ENCODE results near the gene ZNF185. TPM values are rescaled to one million over a fixed set of nuclear protein-coding genes. Genes with fewer than 3 reads are reported as not detected.

Gene ZNF185
- total RNA-seq, 1 experiment from 2014 or later, result 24.3 TPM

GRCh38 chrX:152941328-152942076, 43.6 kb downstream of the ZNF185 start:
- no TSS peak for BruUV-seq (replicated peaks)

GRCh38 chrX:152942077-152942442, 44.2 kb downstream of the ZNF185 start:
- TF ChIP-seq, protein P1, sequence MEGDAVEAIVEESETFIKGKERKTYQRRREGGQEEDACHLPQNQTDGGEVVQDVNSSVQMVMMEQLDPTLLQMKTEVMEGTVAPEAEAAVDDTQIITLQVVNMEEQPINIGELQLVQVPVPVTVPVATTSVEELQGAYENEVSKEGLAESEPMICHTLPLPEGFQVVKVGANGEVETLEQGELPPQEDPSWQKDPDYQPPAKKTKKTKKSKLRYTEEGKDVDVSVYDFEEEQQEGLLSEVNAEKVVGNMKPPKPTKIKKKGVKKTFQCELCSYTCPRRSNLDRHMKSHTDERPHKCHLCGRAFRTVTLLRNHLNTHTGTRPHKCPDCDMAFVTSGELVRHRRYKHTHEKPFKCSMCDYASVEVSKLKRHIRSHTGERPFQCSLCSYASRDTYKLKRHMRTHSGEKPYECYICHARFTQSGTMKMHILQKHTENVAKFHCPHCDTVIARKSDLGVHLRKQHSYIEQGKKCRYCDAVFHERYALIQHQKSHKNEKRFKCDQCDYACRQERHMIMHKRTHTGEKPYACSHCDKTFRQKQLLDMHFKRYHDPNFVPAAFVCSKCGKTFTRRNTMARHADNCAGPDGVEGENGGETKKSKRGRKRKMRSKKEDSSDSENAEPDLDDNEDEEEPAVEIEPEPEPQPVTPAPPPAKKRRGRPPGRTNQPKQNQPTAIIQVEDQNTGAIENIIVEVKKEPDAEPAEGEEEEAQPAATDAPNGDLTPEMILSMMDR (IDR thresholded peaks at IDR 0.05; ENCODE audit: unreplicated experiment), result no peak
- Mint-ChIP-seq H3K27me3 (ENCODE audit: unreplicated experiment) (no peaks in the 10 kb centered on the region), H3K4me3 (ENCODE audit: low read depth, unreplicated experiment) (peak overlapping the region; percentile 90), H3K27ac (ENCODE audit: unreplicated experiment) (no peak overlapping the region), H3K4me1 (ENCODE audit: low read depth, unreplicated experiment) (no peaks in the 10 kb centered on the region), H3K36me3 (ENCODE audit: insufficient read depth, unreplicated experiment) (peaks cover 16% of the 10 kb centered on the region), H3K9me3 (ENCODE audit: low read depth, unreplicated experiment) (no peaks in the 10 kb centered on the region)
- intact Hi-C loops (cut with micrococcal nuclease; ENCODE audit: unreplicated experiment), result no loop called here
- CTCF ChIA-PET, result interaction anchor here (0.6 to 1.6 kb wide), 8 partner anchors 16 to 766 kb away, joined by 3 to 4 read pairs (median 3); no protein-coding TSS in a partner anchor
- no TSS peak for BruUV-seq (replicated peaks)
- no peak for DNase-seq

More at GRCh38 chrX:152941328-152942076, 43.6 kb downstream of the ZNF185 start:
- Mint-ChIP-seq H3K36me3 (ENCODE audit: insufficient read depth, unreplicated experiment) (peaks cover 16% of the 10 kb centered on the region), H3K9me3 (ENCODE audit: low read depth, unreplicated experiment) (no peaks in the 10 kb centered on the region), H3K27me3 (ENCODE audit: unreplicated experiment) (no peaks in the 10 kb centered on the region), H3K4me3 (ENCODE audit: low read depth, unreplicated experiment) (peak overlapping the region; percentile 90), H3K4me1 (ENCODE audit: low read depth, unreplicated experiment) (no peaks in the 10 kb centered on the region), H3K27ac (ENCODE audit: unreplicated experiment) (peak overlapping the region; percentile 61)
- TF ChIP-seq, protein P1 (IDR thresholded peaks at IDR 0.05; ENCODE audit: unreplicated experiment), result peak; percentile 83
- CTCF ChIA-PET, result interaction anchor here (0.6 to 1.6 kb wide), 9 partner anchors 16 to 767 kb away, joined by 3 to 4 read pairs (median 3); no protein-coding TSS in a partner anchor
- DNase-seq, result peak; percentile 92
- intact Hi-C loops (cut with micrococcal nuclease; ENCODE audit: unreplicated experiment), result no loop called here

DNA sequence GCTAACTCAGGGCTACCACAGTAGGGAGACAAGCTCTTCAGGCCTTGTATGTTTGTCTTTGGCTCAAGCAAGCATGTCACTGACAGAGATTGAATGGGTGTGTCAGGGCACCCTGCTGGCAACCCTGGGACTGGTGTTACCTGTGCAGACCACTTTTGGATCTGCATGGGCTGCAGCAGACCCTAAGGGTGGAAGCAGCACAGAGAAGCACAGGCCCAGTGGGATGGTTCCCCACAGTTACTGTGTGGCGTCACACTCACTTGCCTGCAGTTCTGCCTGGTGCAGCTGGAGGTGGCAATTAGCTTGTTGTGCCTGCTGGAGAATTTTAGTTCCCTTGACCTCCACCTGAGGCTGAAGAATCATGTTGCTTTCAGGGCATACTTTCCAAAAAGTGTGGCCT, 46.0 kb downstream of the ZNF185 start:
- H3K9me3 Mint-ChIP-seq (ENCODE audit: low read depth, unreplicated experiment), result no peaks in the 10 kb centered on the region
- no peaks in the 10 kb centered on the region for H3K4me1 Mint-ChIP-seq (ENCODE audit: low read depth, unreplicated experiment)
- no peaks in the 10 kb centered on the region for H3K27me3 Mint-ChIP-seq (ENCODE audit: unreplicated experiment)
- no peak overlapping the region for H3K27ac Mint-ChIP-seq (ENCODE audit: unreplicated experiment)
- H3K4me3 Mint-ChIP-seq (ENCODE audit: low read depth, unreplicated experiment), result no peak overlapping the region
- BruUV-seq (replicated peaks), result no TSS peak
- H3K36me3 Mint-ChIP-seq (ENCODE audit: insufficient read depth, unreplicated experiment), result peaks cover 16% of the 10 kb centered on the region
- no peak for DNase-seq
- intact Hi-C loops (cut with micrococcal nuclease; ENCODE audit: unreplicated experiment), result no loop called here
- TF ChIP-seq, protein P1 (IDR thresholded peaks at IDR 0.05; ENCODE audit: unreplicated experiment), result no peak
- CTCF ChIA-PET, result no interaction called here

- intact Hi-C loops (cut with micrococcal nuclease; ENCODE audit: unreplicated experiment), result no loop called here
- no peaks in the 10 kb centered on the region for H3K27me3 Mint-ChIP-seq (ENCODE audit: unreplicated experiment)
Measured at GRCh38 chrX:152945021-152945979, 47.4 kb downstream of the ZNF185 start.

More at GRCh38 chrX:152945021-152945979, 47.4 kb downstream of the ZNF185 start:
- no TSS peak for BruUV-seq (replicated peaks)
- Mint-ChIP-seq H3K4me1 (ENCODE audit: low read depth, unreplicated experiment) (no peaks in the 10 kb centered on the region), H3K4me3 (ENCODE audit: low read depth, unreplicated experiment) (no peak overlapping the region), H3K36me3 (ENCODE audit: insufficient read depth, unreplicated experiment) (peaks cover 16% of the 10 kb centered on the region), H3K9me3 (ENCODE audit: low read depth, unreplicated experiment) (no peaks in the 10 kb centered on the region), H3K27ac (ENCODE audit: unreplicated experiment) (no peak overlapping the region)
- TF ChIP-seq, protein P1 (IDR thresholded peaks at IDR 0.05; ENCODE audit: unreplicated experiment), result no peak
- CTCF ChIA-PET, result no interaction called here
- no peak for DNase-seq
